ENCODE data around the gene USP10. TPM values are rescaled to one million over a fixed set of nuclear protein-coding genes. Genes with fewer than 3 reads are reported as not detected.
"Not testable (repeated sequence)": the region's sequence is repeated elsewhere in the genome, so short reads cannot be mapped to it uniquely, and the experiment has no call there.

Gene USP10
- total RNA-seq, 1 donor from 2014 or later, result 70.8 TPM

- peak; percentile 85 for DNase-seq (ENCODE audit: extremely low read depth, low read depth, low spot score)
These were observed 7.2 kb upstream of the USP10 start for GRCh38 chr16:84692451-84693214.

- DNase-seq (ENCODE audit: extremely low read depth, low read depth, low spot score), result not testable (repeated sequence)
These were observed 5.9 kb upstream of the USP10 start for GRCh38 chr16:84693869-84694268.

GRCh38 chr16:84694980-84695379 is 4.8 kb upstream of the USP10 start:
- no peak for DNase-seq (ENCODE audit: extremely low read depth, low read depth, low spot score)

- DNase-seq (ENCODE audit: extremely low read depth, low read depth, low spot score), result no peak
These were observed 571 bp upstream of the USP10 start for GRCh38 chr16:84699147-84699711.

- no peak for DNase-seq (ENCODE audit: extremely low read depth, low read depth, low spot score)
These were observed 873 bp downstream of the USP10 start for GRCh38 chr16:84700446-84701300.

GRCh38 chr16:84703681-84704080 is 3.9 kb downstream of the USP10 start:
- no peak for DNase-seq (ENCODE audit: extremely low read depth, low read depth, low spot score)

GRCh38 chr16:84704253-84704652 is 4.5 kb downstream of the USP10 start:
- no peak for DNase-seq (ENCODE audit: extremely low read depth, low read depth, low spot score)

- DNase-seq (ENCODE audit: extremely low read depth, low read depth, low spot score), result no peak
These were observed 7.1 kb downstream of the USP10 start for GRCh38 chr16:84706856-84707255.

GRCh38 chr16:84709609-84710008 is 9.8 kb downstream of the USP10 start:
- DNase-seq (ENCODE audit: extremely low read depth, low read depth, low spot score), result no peak

- DNase-seq (ENCODE audit: extremely low read depth, low read depth, low spot score), result no peak
These were observed 10.9 kb downstream of the USP10 start for GRCh38 chr16:84710686-84711085.

GRCh38 chr16:84712138-84712671 is 12.4 kb downstream of the USP10 start:
- no peak for DNase-seq (ENCODE audit: extremely low read depth, low read depth, low spot score)

- DNase-seq (ENCODE audit: extremely low read depth, low read depth, low spot score), result no peak
These were observed 13.3 kb downstream of the USP10 start for GRCh38 chr16:84712801-84713775.

- DNase-seq (ENCODE audit: extremely low read depth, low read depth, low spot score), result no peak
These were observed 14.2 kb downstream of the USP10 start for GRCh38 chr16:84714028-84714427.

- no peak for DNase-seq (ENCODE audit: extremely low read depth, low read depth, low spot score)
These were observed 15.6 kb downstream of the USP10 start for GRCh38 chr16:84715424-84715823.

- no peak for DNase-seq (ENCODE audit: extremely low read depth, low read depth, low spot score)
These were observed 16.1 kb downstream of the USP10 start for GRCh38 chr16:84715854-84716253.

GRCh38 chr16:84716740-84717139 is 16.9 kb downstream of the USP10 start:
- DNase-seq (ENCODE audit: extremely low read depth, low read depth, low spot score), result no peak

- no peak for DNase-seq (ENCODE audit: extremely low read depth, low read depth, low spot score)
These were observed 17.7 kb downstream of the USP10 start for GRCh38 chr16:84717484-84717883.

GRCh38 chr16:84720177-84720579 is 20.4 kb downstream of the USP10 start:
- DNase-seq (ENCODE audit: extremely low read depth, low read depth, low spot score), result no peak

GRCh38 chr16:84722068-84722467 is 22.3 kb downstream of the USP10 start:
- DNase-seq (ENCODE audit: extremely low read depth, low read depth, low spot score), result no peak

- no peak for DNase-seq (ENCODE audit: extremely low read depth, low read depth, low spot score)
These were observed 24.1 kb downstream of the USP10 start for GRCh38 chr16:84723906-84724305.

All from glomerular endothelial cell (primary cell).